Activated B cell treated with CpG ODN at 0.5 μM for 24 hours (primary cell): ENCODE data around the gene C18orf54. TPM values are rescaled to one million over a fixed set of nuclear protein-coding genes. Genes with fewer than 3 reads are reported as not detected.

Experiments used
- ATAC-seq: fragments of 200-7000 bp; cut with Tn5 transposase; one replicate; pipeline ENCODE4 v1.10.0; 2021; ENCODE audit warnings: low read depth, mild to moderate bottlenecking, moderate library complexity
- CTCF ChIA-PET: fragments of 350-600 bp; sonication (Branson Sonifier 250); formaldehyde crosslinking; loops from one replicate; lab custom pipeline; 2021; ENCODE audit warnings: antibody characterized with exemption; lab: Charles Lee
- POLR2A ChIA-PET: fragments of 350-600 bp; sonication (Branson Sonifier 250); formaldehyde crosslinking; loops from one replicate; lab custom pipeline; 2021; ENCODE audit warnings: antibody characterized with exemption; lab: Charles Lee
- DNase-seq: peaks from one replicate; pipeline ENCODE4 v3.0.0; 2022
- H3K27ac Mint-ChIP-seq: one replicate; pipeline ENCODE4 v1.8.0; 2020; ENCODE audit warnings: mixed read lengths
- H3K27me3 Mint-ChIP-seq: one replicate; pipeline ENCODE4 v1.8.0; 2021; ENCODE audit warnings: mixed read lengths
- H3K36me3 Mint-ChIP-seq: one replicate; pipeline ENCODE4 v1.8.0; 2021; ENCODE audit warnings: low read depth, mixed read lengths
- H3K4me1 Mint-ChIP-seq: one replicate; pipeline ENCODE4 v1.8.0; 2021; ENCODE audit warnings: mixed read lengths
- H3K4me3 Mint-ChIP-seq: one replicate; pipeline ENCODE4 v1.8.0; 2020; ENCODE audit warnings: mild to moderate bottlenecking, mixed read lengths
- H3K9me3 Mint-ChIP-seq: one replicate; pipeline ENCODE4 v1.8.0; 2020; ENCODE audit warnings: mixed read lengths
- CTCF ChIP-seq: fragments of 200-600 bp; IDR thresholded peaks from one replicate; pipeline ENCODE4 v1.8.0; 2022; ENCODE audit warnings: antibody characterized with exemption, mild to moderate bottlenecking
- intact Hi-C: fragments of 100-400 bp; cut with micrococcal nuclease; formaldehyde crosslinking; loops from one replicate; pipeline ENCODE4 v1.15.1; 2024
- total RNA-seq: library from RNA; stranded (reverse); gene quantifications from 2 replicates; pipeline ENCODE4 v1.2.3, GENCODE V29; 2022

The C18orf54 gene
- total RNA-seq, 1 donor from 2014 or later: 1.9 TPM

DNA sequence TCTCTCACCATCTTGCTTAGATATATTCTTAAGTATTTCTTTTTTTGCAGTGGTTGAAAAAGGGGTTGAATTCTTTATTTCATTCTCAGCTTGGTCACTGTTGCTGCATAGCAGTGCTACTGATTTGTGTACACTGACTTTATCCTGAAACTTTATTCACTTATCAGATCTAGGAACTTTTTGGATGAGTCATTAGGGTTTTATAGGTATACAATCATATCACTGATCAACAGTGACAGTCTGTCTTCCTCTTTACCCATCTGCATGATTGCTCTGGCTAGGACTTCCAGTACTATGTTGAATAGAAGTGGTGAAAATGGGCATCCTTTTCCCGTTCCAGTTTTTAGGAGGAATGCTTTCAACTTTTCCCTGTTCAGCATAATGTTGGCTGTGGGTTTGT, 6.5 kb upstream of the C18orf54 start:
- H3K4me1 Mint-ChIP-seq: no peaks in the 10 kb centered on the region
- no peak for TF ChIP-seq CTCF
- no peak overlapping the region for H3K4me3 Mint-ChIP-seq
- H3K9me3 Mint-ChIP-seq: no peaks in the 10 kb centered on the region
- no peak for ATAC-seq
- no peaks in the 10 kb centered on the region for H3K36me3 Mint-ChIP-seq
- peaks cover 14% of the 10 kb centered on the region for H3K27me3 Mint-ChIP-seq
- POLR2A ChIA-PET: no interaction called here
- DNase-seq: no peak
- intact Hi-C loops: no loop called here
- CTCF ChIA-PET: no interaction called here
- no peak overlapping the region for H3K27ac Mint-ChIP-seq

DNA sequence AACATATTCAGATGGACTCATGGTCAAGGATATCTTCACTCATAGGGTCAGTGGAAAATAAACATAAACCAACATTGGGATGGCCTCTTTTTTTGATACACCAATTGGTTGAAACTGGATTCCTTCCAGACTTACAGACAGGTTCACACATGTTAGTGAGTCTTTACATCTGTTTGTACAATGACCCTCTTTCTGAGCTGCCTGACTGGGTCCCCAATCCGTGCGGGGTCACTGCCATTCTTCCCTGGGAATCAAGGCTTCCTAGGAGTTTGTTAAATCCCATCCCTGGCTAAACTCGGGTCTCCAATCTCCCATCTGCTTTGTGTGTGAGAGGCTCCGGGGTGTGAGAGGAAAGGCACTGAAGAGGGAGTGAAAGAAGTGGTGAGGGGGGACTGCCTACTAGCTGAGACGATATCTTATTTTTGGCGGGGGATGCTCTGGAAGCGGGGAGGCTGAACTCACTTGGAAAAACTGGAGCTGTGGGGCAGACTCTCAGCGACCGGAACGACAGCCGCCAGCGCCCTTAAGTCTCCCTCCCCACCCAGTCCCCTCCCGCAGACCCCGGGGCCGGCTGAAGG, 535 bp upstream of the C18orf54 start:
- intact Hi-C loops: loop anchor here (1.0 to 2.0 kb wide), 4 partner anchors 36 to 314 kb away; partner anchors contain the start of genes MBD2 and POLI
- Mint-ChIP-seq H3K27me3 (peaks cover 3% of the 10 kb centered on the region), H3K4me1 (peaks cover 15% of the 10 kb centered on the region), H3K9me3 (no peaks in the 10 kb centered on the region), H3K4me3 (peak overlapping the region; percentile 99), H3K36me3 (peaks cover 10% of the 10 kb centered on the region), H3K27ac (peak overlapping the region; percentile 93)
- POLR2A ChIA-PET: interaction anchor here (0.9 to 1.1 kb wide), 3 partner anchors 15 to 133 kb away, joined by 4 read pairs; partner anchors contain the start of gene MBD2
- no peak for TF ChIP-seq CTCF
- peak; percentile 12 for ATAC-seq
- DNase-seq: no peak
- CTCF ChIA-PET: interaction anchor here (0.9 to 2.9 kb wide), 7 partner anchors 10 to 134 kb away, joined by 3 to 15 read pairs (median 4); partner anchors contain the start of genes MBD2 and POLI

DNA sequence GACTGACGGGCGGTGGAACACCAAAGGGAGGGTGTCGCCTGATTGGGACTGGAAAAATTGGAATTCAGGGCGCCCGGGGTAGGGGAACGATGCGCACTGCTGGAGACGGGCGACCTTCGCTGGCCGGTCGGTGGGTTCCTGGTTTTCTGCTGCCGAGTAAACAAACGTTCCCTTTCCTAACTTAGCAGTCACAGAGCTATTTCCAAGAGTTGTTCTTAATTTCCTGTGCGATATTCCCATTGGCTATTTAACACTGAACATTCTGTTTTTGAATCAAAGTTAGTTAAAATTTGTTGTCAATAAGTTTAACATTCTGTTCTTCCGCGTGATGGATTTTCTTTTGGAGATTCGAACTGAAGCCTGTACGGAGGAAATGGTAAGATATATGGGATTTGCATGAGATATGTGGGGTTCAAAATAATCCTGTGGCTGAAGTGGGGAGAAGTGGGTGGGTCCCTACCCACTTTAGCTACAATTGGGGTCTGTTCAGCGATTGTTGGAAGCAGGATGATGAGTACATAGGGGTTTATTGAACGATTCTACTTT, 862 bp downstream of the C18orf54 start:
- TF ChIP-seq CTCF: no peak
- POLR2A ChIA-PET: interaction anchor here (1.1 kb wide), 1 partner anchor 88 kb away, joined by 4 read pairs; no protein-coding TSS in a partner anchor
- peaks cover 15% of the 10 kb centered on the region for H3K4me1 Mint-ChIP-seq
- ATAC-seq (no peak), DNase-seq (no peak)
- intact Hi-C loops: no loop called here
- no peaks in the 10 kb centered on the region for H3K27me3 Mint-ChIP-seq
- H3K4me3 Mint-ChIP-seq: peak overlapping the region; percentile 99
- H3K27ac Mint-ChIP-seq: peak overlapping the region; percentile 93
- no peaks in the 10 kb centered on the region for H3K9me3 Mint-ChIP-seq
- H3K36me3 Mint-ChIP-seq: peaks cover 10% of the 10 kb centered on the region
- CTCF ChIA-PET: interaction anchor here (1.0 to 2.9 kb wide), 3 partner anchors 34 to 134 kb away, joined by 3 to 15 read pairs (median 10); partner anchors contain the start of genes MBD2 and POLI

- Mint-ChIP-seq H3K27ac (no peak overlapping the region), H3K4me1 (peaks cover 15% of the 10 kb centered on the region), H3K36me3 (peaks cover 10% of the 10 kb centered on the region), H3K27me3 (no peaks in the 10 kb centered on the region), H3K4me3 (peak overlapping the region; percentile 99), H3K9me3 (no peaks in the 10 kb centered on the region)
- DNase-seq (no peak), ATAC-seq (no peak)
- ChIA-PET CTCF (interaction anchor here (2.9 kb wide), 1 partner anchor 33 kb away, joined by 10 read pairs; no protein-coding TSS in a partner anchor), POLR2A (no interaction called here)
- TF ChIP-seq CTCF: no peak
- intact Hi-C loops: no loop called here
These were observed 1.5 kb downstream of the C18orf54 start for GRCh38 chr18:54359233-54359632.

DNA sequence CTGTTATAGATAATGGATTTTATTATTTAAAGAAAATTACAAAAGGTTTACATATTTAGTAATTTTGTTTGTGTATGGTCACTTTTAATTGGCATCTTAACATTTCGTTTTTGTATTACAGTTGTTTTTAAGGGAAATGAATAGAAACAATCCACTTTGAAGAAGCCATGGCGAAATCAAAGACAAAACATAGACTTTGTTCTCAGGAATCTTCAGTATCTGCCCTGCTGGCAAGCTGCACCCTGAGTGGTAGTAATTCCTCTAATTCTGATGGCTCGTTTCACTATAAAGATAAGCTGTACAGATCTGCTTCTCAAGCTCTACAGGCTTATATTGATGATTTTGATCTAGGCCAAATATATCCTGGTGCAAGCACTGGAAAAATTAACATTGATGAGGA, 2.7 kb downstream of the C18orf54 start:
- no peak for TF ChIP-seq CTCF
- intact Hi-C loops: no loop called here
- ATAC-seq (no peak), DNase-seq (no peak)
- no peaks in the 10 kb centered on the region for H3K9me3 Mint-ChIP-seq
- ChIA-PET CTCF (no interaction called here), POLR2A (no interaction called here)
- H3K4me3 Mint-ChIP-seq: no peak overlapping the region
- H3K27ac Mint-ChIP-seq: no peak overlapping the region
- H3K4me1 Mint-ChIP-seq: peaks cover 15% of the 10 kb centered on the region
- H3K27me3 Mint-ChIP-seq: no peaks in the 10 kb centered on the region
- H3K36me3 Mint-ChIP-seq: peaks cover 10% of the 10 kb centered on the region
